SH-SY5Y (cell line): ENCODE data around the gene ZDHHC22.

ENCODE experiments used
- GATA2 ChIP-seq: IDR thresholded peaks from 2 replicates; pipeline ENCODE4 v1.6.1; 2011; ENCODE audit warnings: mild to moderate bottlenecking, low read depth, low read length
- GATA3 ChIP-seq: IDR thresholded peaks from 2 replicates; pipeline ENCODE4 v1.6.1; 2011; ENCODE audit warnings: low read depth, mild to moderate bottlenecking, low read length, moderate library complexity

ZDHHC22 gene

DNA sequence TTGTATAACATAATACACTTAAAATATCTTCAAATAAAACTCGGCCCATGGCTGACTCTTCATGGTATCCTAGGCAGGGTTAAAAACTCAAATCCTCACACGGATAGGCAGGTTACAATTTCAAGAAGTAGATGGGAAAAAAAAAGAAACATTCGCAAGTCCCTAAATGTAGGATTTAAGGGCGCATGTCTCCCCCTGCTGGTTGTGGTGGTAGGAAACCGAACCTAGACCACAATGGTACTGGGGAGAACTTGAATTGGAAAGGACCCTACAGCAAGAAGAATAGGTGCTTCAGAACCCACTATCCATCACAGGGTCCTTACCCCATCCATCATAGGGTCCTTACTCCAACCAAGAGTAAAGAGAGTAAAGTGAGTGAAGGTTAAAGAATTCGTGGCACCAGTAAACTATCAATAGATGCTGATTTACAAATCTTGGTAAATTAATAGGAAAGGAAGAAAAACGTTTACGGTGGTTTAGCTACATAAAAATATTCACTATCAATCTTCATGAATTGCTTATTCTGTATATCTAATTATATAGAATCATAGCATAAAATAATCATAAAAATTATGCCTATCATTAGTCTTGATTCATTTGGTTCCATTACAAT is 46.8 kb downstream of the ZDHHC22 start:
- no peak for TF ChIP-seq GATA3
- TF ChIP-seq GATA2 = no peak

DNA sequence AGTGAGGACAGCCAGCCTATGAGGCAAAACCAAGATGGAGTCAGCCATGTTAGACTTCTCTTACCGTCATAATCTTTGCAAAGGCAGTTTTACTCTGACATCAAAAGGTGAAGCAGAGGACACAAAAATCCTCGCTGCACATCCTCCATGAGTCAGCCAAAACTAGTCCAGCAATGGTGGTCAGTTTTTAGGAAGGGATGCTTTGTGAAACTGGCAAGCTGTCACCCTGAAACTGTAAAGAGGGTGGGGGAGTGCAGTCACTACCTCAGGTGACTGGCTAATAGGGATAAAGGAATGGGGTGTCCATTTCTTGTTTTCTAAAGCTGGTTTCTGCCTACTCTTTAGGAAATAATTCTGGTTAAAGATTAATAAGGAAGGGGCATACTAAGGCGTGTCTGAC is 48.9 kb downstream of the ZDHHC22 start:
- TF ChIP-seq GATA2 (no peak), GATA3 (no peak)

DNA sequence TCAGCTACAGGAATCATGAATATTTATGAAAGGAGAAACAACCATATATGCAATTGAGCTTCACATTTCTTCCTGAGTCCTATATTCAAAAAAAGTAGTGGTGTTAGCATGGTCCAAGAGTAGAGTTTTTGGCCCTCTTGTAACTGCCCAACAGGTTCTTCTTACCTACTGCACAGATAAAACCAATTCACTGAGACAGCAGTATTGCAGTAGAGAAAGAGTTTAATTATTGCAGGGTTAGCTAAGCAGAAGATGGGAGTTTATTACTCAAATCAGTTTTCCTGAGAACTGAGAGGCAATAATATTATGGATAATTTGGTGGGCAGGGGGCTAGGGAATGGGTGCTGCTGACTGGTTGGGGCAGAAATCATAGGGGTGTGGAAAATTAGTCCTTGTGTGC is 50.1 kb downstream of the ZDHHC22 start:
- TF ChIP-seq GATA3 (no peak), GATA2 (no peak)

DNA sequence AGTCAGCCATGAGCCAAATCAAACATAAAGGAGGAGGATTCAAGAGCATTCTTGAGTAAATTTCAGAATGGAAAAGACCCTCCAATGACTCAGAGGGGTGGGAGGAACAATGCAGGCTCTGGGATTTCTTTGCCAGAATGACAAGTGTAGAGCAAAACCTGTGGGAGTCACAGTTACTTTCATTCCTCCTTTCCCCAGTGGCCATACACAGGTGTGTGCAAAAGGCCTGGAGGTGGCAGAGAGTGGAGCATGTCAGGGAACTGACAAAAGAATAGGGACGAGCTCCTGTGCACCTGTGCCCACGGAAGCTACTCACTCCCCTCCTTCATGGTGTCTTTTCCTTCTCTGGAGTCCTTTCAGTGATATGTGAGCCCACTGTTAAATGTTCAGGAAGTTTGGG is 52.9 kb downstream of the ZDHHC22 start:
- no peak for TF ChIP-seq GATA2
- TF ChIP-seq GATA3 = no peak

DNA sequence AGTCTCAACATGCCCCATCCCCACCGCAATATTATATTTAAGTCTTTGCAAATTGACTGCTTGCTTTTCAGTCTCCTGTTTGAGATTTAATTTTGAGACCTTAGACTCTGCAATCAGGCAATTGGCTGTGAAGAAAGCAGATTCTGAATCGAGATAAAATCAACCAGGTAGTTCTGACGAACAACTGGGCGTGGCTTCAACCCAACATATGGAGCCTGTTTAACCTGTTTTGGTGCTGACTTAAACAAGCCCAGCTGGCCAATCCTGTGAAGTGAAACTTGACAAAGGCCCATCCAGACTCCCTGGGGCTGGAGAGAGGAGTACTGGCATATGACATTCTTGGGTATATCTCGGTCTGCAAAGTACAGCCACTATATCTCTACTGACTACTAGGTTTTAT is 53.4 kb downstream of the ZDHHC22 start:
- TF ChIP-seq GATA3 (no peak), GATA2 (no peak)

DNA sequence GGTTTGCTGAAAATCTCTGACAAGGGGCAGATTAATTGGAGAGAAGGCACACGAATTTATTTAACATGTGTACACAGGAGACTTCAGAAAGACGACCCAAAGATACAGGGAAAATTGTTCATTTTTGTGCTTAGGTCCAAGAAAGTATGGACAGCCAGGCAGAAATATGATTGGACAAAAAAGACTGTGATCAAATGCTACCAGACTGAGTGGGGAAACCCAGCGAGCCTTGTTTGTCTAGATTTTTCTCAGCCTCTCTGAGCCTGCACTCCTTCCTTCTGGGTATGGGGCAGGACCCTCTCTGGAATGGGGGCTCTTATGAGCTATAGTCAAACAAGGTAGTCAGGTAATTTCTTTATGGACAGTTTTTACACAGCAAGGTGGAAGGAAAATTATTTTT is 54.0 kb downstream of the ZDHHC22 start:
- no peak for TF ChIP-seq GATA3
- no peak for TF ChIP-seq GATA2

DNA sequence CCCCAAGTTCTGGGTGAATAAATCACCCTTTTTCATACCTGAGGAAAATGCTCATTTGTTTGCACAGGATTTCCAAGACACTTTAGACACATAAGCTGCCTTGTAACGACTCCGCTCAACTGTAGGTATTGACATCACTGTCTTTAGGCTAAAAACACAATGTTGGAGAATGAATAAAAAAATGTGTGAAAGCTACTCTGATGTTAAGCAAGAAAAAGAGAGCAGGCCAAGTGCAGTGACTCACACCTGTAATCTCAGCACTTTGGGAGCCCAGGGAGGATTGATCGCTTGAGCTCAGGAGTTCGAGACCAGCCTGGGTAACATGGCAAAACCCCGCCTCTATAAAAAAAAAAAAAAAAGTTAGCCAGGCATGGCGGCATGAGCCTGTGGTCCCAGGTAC is 54.6 kb downstream of the ZDHHC22 start:
- TF ChIP-seq GATA3 (no peak), GATA2 (no peak)

DNA sequence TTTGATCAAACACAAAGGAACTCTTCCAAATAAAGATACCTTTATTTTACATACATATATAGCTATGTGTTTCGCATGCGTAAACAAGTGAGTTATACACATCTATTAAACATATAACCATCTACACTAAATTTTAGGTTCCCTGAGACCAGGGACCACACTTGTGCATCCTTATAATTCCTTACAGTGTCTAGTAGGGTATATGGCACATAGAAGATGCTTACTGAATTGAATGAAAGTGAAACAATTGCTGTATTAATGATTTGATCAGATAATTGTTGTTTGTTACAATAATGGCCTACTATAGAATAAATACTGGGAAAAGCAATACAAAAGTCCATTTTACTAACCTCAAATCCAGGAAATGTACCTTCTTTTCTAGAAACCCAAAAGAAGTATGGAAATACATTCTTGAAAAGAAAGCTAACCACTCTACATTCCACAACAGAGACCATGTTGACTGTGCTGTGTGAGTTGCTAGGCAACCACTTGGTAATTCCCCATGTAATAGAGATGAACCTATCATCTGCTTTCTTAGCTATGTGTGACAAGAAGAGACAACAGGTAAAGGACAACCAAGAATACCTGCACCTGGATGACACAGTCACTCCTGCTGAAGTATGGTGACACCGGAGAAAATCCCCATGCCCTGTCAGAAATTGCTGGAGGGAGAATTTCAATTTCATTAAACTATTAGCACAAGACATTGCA is 55.4 kb downstream of the ZDHHC22 start:
- TF ChIP-seq GATA2 (no peak), GATA3 (no peak)

DNA sequence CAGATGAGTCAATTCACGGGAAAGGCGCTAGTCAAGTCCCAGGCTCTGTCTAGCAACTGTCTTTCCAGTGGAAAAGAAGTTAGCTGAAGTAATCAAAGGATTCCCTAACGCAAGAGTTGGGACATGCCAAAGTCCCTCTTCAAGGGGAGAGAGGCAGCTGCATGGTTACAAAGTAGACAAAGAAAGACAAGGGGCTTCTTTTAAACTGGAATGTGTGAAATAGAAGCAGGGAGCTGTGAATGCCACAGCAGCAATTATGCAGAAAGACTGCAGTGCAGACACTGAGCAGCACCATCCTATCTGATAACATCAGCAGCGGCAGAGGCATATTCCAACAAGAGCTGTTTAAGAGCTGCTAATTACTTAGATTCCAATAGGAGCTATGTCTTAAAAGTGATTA is 56.1 kb downstream of the ZDHHC22 start:
- peak; percentile 79 for TF ChIP-seq GATA2
- TF ChIP-seq GATA3 = peak; percentile 64

DNA sequence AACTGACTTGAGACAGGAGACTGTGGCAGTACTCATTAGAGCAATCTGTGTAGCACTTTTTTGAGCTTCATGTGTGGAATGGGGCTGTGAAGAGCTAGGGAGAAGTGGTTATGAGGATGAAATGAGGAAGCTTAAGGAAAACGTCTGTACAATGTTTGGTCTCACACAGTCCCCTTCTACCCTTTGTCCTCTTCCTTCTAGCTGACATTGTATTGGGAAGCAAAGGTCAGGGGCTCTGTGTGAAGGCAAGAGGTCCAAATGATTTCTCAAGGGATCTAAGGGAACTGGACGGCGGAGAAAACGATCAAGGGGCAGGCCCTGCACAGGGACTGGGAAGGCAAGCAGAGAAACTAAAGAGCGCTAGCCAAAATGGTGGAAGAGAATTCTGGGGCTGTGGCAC is 56.6 kb downstream of the ZDHHC22 start:
- TF ChIP-seq GATA3 (no peak), GATA2 (no peak)

DNA sequence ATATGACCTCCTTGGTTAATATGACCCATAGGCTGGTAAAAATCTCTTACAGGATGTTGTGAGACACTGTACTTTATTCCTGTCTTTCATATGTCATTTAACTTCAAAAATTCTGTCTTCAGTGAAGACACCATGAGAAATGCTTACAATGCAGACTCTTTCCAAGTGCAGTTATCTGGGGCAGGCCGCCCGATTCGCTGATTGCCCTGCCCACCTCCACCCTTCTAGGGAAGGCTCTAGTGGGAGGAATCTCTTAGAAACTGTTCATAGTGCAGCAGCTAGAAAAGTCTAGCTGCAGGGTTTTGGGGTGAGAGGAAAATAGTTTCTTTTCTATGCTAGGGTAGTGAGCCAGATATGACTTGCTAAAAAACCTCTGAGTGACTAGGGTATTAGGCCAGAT is 58.5 kb downstream of the ZDHHC22 start:
- TF ChIP-seq GATA2 = no peak
- no peak for TF ChIP-seq GATA3

DNA sequence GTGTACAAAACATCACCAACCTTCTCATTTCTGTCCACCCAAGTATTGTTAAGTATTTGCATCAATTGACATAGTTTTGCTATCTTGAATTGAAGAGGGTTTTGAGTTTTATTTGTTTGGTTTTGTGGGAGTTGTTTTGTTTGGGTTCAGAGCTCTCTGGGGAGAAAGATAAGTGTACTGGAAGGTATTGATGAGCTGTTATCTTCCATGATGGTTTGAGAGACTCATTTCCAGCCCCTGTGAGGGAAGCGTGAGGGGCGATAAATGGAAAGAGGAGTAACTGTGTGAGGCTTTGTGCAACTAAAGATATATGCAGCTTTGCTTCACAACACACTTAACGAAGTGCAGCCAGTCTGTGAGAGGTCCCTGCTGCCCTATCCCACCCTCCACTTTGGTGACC is 59.2 kb downstream of the ZDHHC22 start:
- TF ChIP-seq GATA3 (no peak), GATA2 (no peak)
